Uterus (tissue), 2 donors: ENCODE measurements around the gene ESPL1.

Experiments used
- POLR2A ChIP-seq, 2 donors: fragments of 450-650 bp; IDR thresholded peaks; one replicate each; pipeline ENCODE4 v1.6.1; 2016; ENCODE audit warnings: antibody characterized with exemption in 2 of 2, mild to moderate bottlenecking in 1 of 2, moderate library complexity in 1 of 2
- TF ChIP-seq, protein P1 (sequence below), 4 experiments: fragments of 200-600 bp in 2 of 4; fragments of 450-650 bp in 2 of 4; sonication (generic) in 2 of 4; IDR thresholded peaks; one replicate each; pipeline ENCODE4 v1.5.1; 2016 to 2019; ENCODE audit warnings: antibody characterized with exemption in 4 of 4, mild to moderate bottlenecking in 2 of 4, moderate library complexity in 1 of 4

- TF ChIP-seq, protein P1, sequence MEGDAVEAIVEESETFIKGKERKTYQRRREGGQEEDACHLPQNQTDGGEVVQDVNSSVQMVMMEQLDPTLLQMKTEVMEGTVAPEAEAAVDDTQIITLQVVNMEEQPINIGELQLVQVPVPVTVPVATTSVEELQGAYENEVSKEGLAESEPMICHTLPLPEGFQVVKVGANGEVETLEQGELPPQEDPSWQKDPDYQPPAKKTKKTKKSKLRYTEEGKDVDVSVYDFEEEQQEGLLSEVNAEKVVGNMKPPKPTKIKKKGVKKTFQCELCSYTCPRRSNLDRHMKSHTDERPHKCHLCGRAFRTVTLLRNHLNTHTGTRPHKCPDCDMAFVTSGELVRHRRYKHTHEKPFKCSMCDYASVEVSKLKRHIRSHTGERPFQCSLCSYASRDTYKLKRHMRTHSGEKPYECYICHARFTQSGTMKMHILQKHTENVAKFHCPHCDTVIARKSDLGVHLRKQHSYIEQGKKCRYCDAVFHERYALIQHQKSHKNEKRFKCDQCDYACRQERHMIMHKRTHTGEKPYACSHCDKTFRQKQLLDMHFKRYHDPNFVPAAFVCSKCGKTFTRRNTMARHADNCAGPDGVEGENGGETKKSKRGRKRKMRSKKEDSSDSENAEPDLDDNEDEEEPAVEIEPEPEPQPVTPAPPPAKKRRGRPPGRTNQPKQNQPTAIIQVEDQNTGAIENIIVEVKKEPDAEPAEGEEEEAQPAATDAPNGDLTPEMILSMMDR (IDR thresholded peaks at IDR 0.05): no peak
- no peak for TF ChIP-seq POLR2A (IDR thresholded peaks at IDR 0.05)
Measured at GRCh38 chr12:53336181-53336681, 68.1 kb downstream of the ESPL1 start, which contains the start of gene SP7.
